ENCODE data around the gene AP3B1.

AP3B1 gene

DNA sequence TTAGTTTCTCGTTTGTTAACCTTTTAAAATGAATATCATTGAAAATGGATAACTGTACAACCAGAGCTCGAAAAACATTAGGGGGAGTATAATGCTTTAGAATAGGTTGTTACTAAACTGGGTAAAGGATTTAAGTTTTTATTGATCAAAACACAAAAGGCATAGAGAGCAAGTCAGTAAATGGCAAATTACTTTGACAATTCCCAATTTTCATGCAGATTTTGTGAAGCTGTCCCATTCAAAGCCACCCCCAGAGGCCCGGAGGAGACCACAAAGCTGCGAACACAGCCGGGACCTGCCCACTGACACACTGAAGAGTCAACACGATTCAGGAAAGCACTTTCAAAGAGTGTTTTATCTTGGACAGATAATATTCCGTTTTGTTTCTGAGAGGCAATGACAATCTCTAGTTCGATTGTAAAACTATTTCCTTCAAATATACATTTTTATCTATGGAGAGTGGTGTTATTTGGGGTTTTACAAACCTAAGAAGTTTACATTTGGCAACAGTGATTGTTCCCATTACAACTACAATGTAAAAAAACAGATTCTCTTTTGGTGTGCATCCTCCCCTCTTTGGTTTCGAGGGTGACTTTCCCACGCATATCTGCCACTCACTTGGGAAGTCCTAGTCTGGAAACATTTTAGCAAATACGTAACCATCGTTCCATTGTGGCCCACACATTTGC is 335.7 kb downstream of the AP3B1 start:
- DNase-seq = no peak

GRCh38 chr5:77957931-77958521 is 336.5 kb downstream of the AP3B1 start:
- no peak for DNase-seq

GRCh38 chr5:77957516-77957915 is 337.0 kb downstream of the AP3B1 start:
- no peak for DNase-seq

DNA sequence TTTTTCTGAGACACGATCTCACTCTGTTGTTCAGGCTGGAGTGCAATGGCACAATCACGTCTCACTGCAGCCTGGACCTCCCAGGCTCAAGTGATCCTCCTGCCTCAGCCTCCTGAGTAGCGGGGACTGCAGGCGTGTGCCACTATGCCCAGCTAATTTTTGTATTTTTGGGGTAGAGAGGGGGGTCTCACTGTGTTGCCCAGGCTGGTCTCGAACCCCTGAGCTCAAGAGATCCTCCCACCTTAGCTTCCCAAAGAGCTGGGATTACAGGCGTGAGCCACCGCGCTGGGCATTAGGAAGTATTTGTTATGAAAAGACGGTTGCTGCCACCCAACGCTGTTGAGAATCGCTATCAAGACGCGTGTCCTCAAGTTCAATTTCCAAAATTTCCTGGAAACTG is 337.4 kb downstream of the AP3B1 start:
- DNase-seq = no peak

DNA sequence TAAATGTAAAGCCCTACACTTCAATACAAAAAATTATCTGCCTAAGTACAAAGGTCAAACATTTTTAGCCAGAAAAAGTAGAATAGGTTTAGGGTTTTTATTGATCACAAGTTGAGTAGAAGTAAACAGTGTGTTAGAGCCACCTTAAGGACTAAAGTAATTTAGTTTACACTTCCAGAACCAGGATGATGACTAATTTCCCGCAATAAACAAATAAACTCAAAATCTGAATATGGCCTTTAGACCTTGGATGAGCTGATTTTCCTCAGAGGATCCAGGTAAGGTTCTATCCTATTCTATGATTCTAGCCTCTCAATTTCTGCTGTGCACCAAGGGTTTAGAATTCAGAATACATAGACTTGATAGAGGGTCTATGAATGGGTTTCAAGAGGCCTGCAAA is 338.9 kb downstream of the AP3B1 start:
- no peak for DNase-seq

GRCh38 chr5:77953374-77953773 is 341.1 kb downstream of the AP3B1 start:
- no peak for DNase-seq

DNA sequence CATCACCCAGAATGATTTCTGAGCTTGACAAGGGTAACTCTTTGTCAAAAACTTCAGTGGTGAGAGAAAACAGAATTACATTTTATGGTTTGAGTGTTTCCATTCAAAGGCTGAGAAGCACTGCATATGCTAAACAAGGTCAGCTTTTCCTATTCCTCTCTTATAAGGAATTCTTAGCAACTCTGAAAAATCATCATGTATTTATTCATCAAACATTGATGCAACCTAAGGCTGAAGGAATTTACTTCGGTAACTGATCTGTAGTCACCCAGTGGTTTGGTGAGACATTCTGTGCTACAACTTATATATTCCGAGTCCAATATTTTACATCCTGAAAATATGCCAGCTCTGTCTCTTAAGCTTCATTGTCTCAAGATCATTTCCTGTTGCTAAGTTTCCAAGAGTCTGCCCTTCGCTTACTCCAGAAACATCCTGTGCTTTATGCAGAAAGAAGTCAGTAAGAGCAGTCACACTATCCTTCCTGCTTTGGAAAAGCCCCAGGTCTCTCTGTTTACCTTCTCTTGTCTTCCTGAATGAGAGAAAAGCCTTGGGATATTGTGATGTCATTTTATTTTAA is 341.8 kb downstream of the AP3B1 start:
- DNase-seq = no peak

Measured in midbrain (tissue), 1 donor.